HG02759 (cell line): ENCODE measurements around the gene MTFR1L.

Experiments
- ATAC-seq: cut with Tn5 transposase; IDR thresholded peaks from one replicate; pipeline ENCODE4 v1.9.1; 2021; ENCODE audit warnings: mild to moderate bottlenecking, moderate library complexity; ENCODE audit not compliant: unreplicated experiment

MTFR1L gene

GRCh38 chr1:25861316-25862286 lies 41.8 kb downstream of the MTFR1L start:
- ATAC-seq = no peak

GRCh38 chr1:25862785-25863485 lies 43.2 kb downstream of the MTFR1L start:
- no peak for ATAC-seq

- ATAC-seq = no peak
Measured at GRCh38 chr1:25863486-25864262, 43.9 kb downstream of the MTFR1L start.

GRCh38 chr1:25864434-25864833 lies 44.7 kb downstream of the MTFR1L start:
- ATAC-seq = no peak

- ATAC-seq = no peak
Measured at GRCh38 chr1:25866288-25866687, 46.5 kb downstream of the MTFR1L start.

- no peak for ATAC-seq
Measured at GRCh38 chr1:25867210-25867991, 47.6 kb downstream of the MTFR1L start.

- no peak for ATAC-seq
Measured at GRCh38 chr1:25869909-25870606, 50.3 kb downstream of the MTFR1L start.

GRCh38 chr1:25870614-25871013 lies 50.9 kb downstream of the MTFR1L start:
- ATAC-seq = no peak

GRCh38 chr1:25871086-25871703 lies 51.4 kb downstream of the MTFR1L start:
- no peak for ATAC-seq

GRCh38 chr1:25871704-25872494 lies 52.1 kb downstream of the MTFR1L start:
- ATAC-seq = no peak

- no peak for ATAC-seq
Measured at GRCh38 chr1:25872713-25873112, 53.0 kb downstream of the MTFR1L start.

GRCh38 chr1:25873120-25873519 lies 53.4 kb downstream of the MTFR1L start:
- no peak for ATAC-seq

GRCh38 chr1:25874209-25874608 lies 54.5 kb downstream of the MTFR1L start:
- no peak for ATAC-seq

- ATAC-seq = no peak
Measured at GRCh38 chr1:25874635-25875153, 54.9 kb downstream of the MTFR1L start.

GRCh38 chr1:25875154-25875855 lies 55.6 kb downstream of the MTFR1L start, which contains the start of gene PAQR7:
Gene PAQR7 (minus strand): TSS chr1:25875708. CDS start chr1:25863839, 11,869 bp downstream.
- ATAC-seq = peak; percentile 62

- ATAC-seq = peak; percentile 23
Measured at GRCh38 chr1:25875856-25876692, 56.3 kb downstream of the MTFR1L start.

GRCh38 chr1:25876693-25877077 lies 56.9 kb downstream of the MTFR1L start:
- ATAC-seq = no peak
